OCI-LY7 (cell line): Measurements from ENCODE around the gene TXLNG.

Experiments
- CTCF ChIP-seq: fragments of 200-600 bp; sonication (generic); conservative IDR thresholded peaks from 2 replicates; pipeline ENCODE4 v1.5.1; 2014; ENCODE audit warnings: mild to moderate bottlenecking, antibody characterized with exemption, low read length, moderate library complexity, mixed read lengths
- EZH2phosphoT487 ChIP-seq: fragments of 200-600 bp; sonication (generic); IDR thresholded peaks from 2 replicates; pipeline ENCODE4 v1.6.1; 2018; ENCODE audit warnings: low read depth, borderline replicate concordance, mild to moderate bottlenecking, mixed run types, antibody characterized with exemption, low read length, moderate library complexity, mixed read lengths

GRCh38 chrX:16778993-16779392, 7.3 kb upstream of the TXLNG start:
- TF ChIP-seq CTCF (no peak), EZH2phosphoT487 (no peak)
